Nephron progenitor cell (in vitro differentiated cells): ENCODE data around the gene MACROH2A2.
A peak's percentile ranks its signal among the peaks of the same experiment; 100 is the strongest.

ENCODE experiments used
- DNase-seq: peaks from one replicate; pipeline ENCODE4 v3.0.0; 2021
- H3K27ac Mint-ChIP-seq: 2 replicates; pipeline ENCODE4 v1.8.0; 2021; ENCODE audit warnings: mild to moderate bottlenecking, moderate library complexity, mixed read lengths
- H3K27me3 Mint-ChIP-seq: 2 replicates; pipeline ENCODE4 v1.8.0; 2021; ENCODE audit warnings: mild to moderate bottlenecking, low read depth, mixed read lengths; ENCODE audit not compliant: poor library complexity
- H3K36me3 Mint-ChIP-seq: 2 replicates; pipeline ENCODE4 v1.8.0; 2021; ENCODE audit warnings: low read depth, mixed read lengths
- H3K4me1 Mint-ChIP-seq: 2 replicates; pipeline ENCODE4 v1.8.0; 2021; ENCODE audit warnings: mixed read lengths
- H3K4me3 Mint-ChIP-seq: 2 replicates; pipeline ENCODE4 v1.8.0; 2021; ENCODE audit warnings: mild to moderate bottlenecking, moderate library complexity, mixed read lengths
- H3K9me3 Mint-ChIP-seq: 2 replicates; pipeline ENCODE4 v1.8.0; 2021; ENCODE audit warnings: mild to moderate bottlenecking, moderate library complexity, mixed read lengths
- CTCF ChIP-seq: fragments of 200-600 bp; sonication (generic); IDR thresholded peaks from 2 replicates; pipeline ENCODE4 v1.5.0; 2021; ENCODE audit warnings: antibody characterized with exemption

MACROH2A2 gene

GRCh38 chr10:70052462-70053217 is at the start of gene MACROH2A2:
TSS of gene MACROH2A2 (plus strand) at chr10:70052846. CDS start at chr10:70075659, 22,813 bp downstream.
- Mint-ChIP-seq H3K27ac (peak within 1 kb of the TSS; percentile 99), H3K9me3 (no peaks in the 10 kb centered on the region), H3K4me3 (peak within 1 kb of the TSS; percentile 95), H3K36me3 (peaks cover 3% of the 10 kb centered on the region), H3K27me3 (peaks cover 3% of the 10 kb centered on the region), H3K4me1 (peaks cover 68% of the 10 kb centered on the region)
- peak; percentile 82 for DNase-seq
- peak; percentile 11 for TF ChIP-seq CTCF

DNA sequence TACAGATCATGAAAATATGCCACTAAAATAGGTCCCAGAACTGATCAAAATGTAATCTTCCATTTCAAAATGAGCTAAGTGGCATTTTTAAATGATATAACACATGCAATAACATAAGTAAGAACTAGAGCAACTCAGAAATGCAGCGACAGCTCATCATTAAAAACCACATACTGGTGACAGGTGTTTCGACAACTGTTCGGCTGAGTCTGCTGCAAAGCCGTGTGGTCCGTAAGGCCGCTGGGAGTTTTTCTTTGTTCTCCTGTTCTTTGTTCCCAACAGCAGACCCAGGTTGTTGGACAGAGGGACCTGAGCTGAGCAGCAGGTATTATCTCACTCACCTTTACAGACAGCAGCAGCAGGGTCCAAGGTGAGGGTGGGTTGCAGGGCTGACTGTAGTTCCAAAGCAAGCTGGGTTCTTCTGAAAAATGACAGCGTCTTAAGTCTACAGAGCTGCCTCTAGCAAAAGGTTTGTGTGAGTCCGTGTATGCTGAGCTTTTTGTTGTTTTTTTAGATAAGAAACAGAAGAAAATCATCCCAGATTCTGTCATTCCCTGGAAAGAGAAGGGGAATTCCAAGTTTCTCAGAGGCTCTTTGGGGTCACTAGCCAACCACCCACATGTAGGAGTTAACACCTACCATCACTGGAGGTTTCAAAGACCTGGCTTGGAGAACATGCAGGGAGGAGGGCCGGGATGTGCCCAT is 45.4 kb upstream of the MACROH2A2 start:
- Mint-ChIP-seq H3K4me1 (no peaks in the 10 kb centered on the region), H3K36me3 (no peaks in the 10 kb centered on the region), H3K27me3 (peaks cover 3% of the 10 kb centered on the region), H3K27ac (no peak overlapping the region), H3K4me3 (no peak overlapping the region), H3K9me3 (peaks cover 3% of the 10 kb centered on the region)
- DNase-seq = no peak
- no peak for TF ChIP-seq CTCF

- no peaks in the 10 kb centered on the region for H3K27me3 Mint-ChIP-seq
- H3K4me1 Mint-ChIP-seq = peaks cover 12% of the 10 kb centered on the region
- no peak for DNase-seq
- H3K27ac Mint-ChIP-seq = no peak overlapping the region
- peaks cover 10% of the 10 kb centered on the region for H3K36me3 Mint-ChIP-seq
- no peak overlapping the region for H3K4me3 Mint-ChIP-seq
- TF ChIP-seq CTCF = no peak
- H3K9me3 Mint-ChIP-seq = peaks cover 36% of the 10 kb centered on the region
Measured at GRCh38 chr10:70031215-70031614, 21.4 kb upstream of the MACROH2A2 start.

DNA sequence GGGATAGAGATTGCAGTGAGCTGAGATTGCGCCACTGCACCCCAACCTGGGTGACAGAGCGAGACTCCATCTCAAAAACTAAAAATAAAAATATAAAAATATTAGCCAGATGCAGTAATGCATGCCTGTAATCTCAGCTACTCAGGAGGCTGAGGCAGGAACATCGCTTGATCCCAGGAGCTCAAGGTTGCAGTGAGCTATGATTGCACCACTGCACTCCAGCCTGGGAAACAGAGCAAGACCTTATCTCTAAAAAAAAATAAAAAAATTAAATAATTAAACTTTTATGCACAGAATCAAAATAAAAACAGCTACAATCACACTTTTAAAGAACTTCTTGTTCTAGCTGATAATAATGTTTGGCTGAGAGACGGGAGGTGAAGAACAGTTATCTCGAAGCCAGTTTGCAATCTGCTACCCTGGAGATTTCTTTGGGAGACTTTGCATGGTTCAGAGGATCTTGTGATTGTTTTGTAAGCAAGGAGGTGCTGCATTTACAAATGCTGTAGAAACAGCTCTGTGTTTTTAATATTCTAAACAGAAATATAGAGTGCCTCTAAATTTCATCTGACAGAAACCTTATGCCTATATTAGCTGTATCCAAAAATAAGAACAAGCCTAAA is 19.9 kb upstream of the MACROH2A2 start:
- no peak for TF ChIP-seq CTCF
- Mint-ChIP-seq H3K9me3 (peaks cover 28% of the 10 kb centered on the region), H3K27me3 (no peaks in the 10 kb centered on the region)

DNA sequence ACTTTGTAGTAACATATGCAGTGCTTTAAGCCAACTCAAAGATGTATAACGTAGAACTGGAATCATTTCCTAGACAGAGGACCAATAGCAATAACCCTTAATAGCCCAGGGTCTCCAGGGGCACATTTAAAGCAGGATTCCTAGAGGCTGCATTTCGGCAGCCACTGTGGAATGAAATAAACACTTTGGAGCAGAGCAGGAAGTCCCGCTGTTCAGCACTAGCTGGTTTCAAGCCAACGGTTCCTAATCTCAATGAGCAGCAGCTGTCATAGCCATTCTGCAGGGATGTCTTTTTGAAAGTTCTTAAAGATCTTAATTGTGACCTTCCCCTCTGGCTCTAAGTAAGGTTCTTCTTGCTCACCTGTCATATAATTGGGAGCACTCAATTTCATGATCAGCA is 18.4 kb upstream of the MACROH2A2 start:
- H3K36me3 Mint-ChIP-seq = peaks cover 14% of the 10 kb centered on the region
- peaks cover 12% of the 10 kb centered on the region for H3K4me1 Mint-ChIP-seq
- H3K27ac Mint-ChIP-seq = no peak overlapping the region
- peaks cover 36% of the 10 kb centered on the region for H3K9me3 Mint-ChIP-seq
- H3K4me3 Mint-ChIP-seq = no peak overlapping the region
- no peak for DNase-seq
- no peaks in the 10 kb centered on the region for H3K27me3 Mint-ChIP-seq
- no peak for TF ChIP-seq CTCF

More for the DNA sequence above, 19.9 kb upstream of the MACROH2A2 start:
- DNase-seq = no peak
- Mint-ChIP-seq H3K4me1 (peaks cover 12% of the 10 kb centered on the region), H3K36me3 (peaks cover 10% of the 10 kb centered on the region), H3K27ac (no peak overlapping the region), H3K4me3 (no peak overlapping the region)
